ENCODE results near the gene RAD51B.
A peak's percentile ranks its signal among the peaks of the same experiment; 100 is the strongest.

Gene RAD51B

GRCh38 chr14:68627868-68628604 lies 808.5 kb downstream of the RAD51B start:
- H3K4me3 ChIP-seq (ENCODE audit: low read depth, low read length), result peak overlapping the region; percentile 8
- DNase-seq (ENCODE audit: low read depth, low spot score), result no peak
- in situ Hi-C loops (cut with HindIII; ENCODE audit: low sequenced_read_pairs), result no loop called here
- no peak for TF ChIP-seq CTCF (IDR thresholded peaks at IDR 0.05; ENCODE audit: low read depth, low read length)

DNA sequence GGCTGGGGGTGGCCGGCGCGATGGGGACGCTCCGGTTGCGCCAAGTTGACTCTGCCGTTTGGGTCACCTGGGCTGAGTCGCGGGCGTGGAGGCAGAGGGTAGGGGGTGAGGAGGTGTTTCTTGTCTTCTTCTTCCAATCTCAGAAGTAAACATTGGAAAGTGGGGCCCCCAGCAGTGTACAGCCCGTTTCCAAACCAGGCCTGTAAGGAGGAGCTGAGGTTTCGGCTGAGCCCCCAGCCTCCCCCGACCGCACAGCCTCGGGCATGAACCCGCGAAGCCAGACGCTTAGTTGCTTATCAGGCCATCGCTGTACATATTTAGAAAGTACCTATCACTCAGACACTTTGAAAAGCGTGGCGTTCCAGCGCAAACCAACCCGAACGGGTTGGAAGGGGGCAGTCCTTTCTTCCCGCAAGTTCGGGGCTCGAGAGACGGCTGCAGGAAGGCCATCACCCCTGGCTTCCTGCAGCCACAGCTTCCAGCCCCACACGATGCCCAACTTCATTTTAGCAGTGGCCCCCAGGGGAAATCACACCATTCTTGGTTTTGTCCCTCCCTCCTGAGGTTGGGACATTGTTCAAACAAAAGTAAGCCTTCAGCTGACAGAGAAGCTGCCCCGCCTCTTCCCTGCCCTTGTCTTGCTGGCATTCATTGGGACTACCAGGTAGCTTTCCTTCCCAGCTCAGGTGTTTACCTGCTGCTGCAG lies 809.2 kb downstream of the RAD51B start:
- no peak for TF ChIP-seq CTCF (IDR thresholded peaks at IDR 0.05; ENCODE audit: low read depth, low read length)
- no peak overlapping the region for H3K4me3 ChIP-seq (ENCODE audit: low read depth, low read length)
- DNase-seq (ENCODE audit: low read depth, low spot score), result no peak
- in situ Hi-C loops (cut with HindIII; ENCODE audit: low sequenced_read_pairs), result no loop called here

GRCh38 chr14:68630081-68630571 lies 810.5 kb downstream of the RAD51B start:
- no peak for DNase-seq (ENCODE audit: low read depth, low spot score)
- H3K4me3 ChIP-seq (ENCODE audit: low read depth, low read length), result no peak overlapping the region
- no peak for TF ChIP-seq CTCF (IDR thresholded peaks at IDR 0.05; ENCODE audit: low read depth, low read length)
- in situ Hi-C loops (cut with HindIII; ENCODE audit: low sequenced_read_pairs), result no loop called here

- in situ Hi-C loops (cut with HindIII; ENCODE audit: low sequenced_read_pairs), result no loop called here
- no peak for TF ChIP-seq CTCF (IDR thresholded peaks at IDR 0.05; ENCODE audit: low read depth, low read length)
- no peak for DNase-seq (ENCODE audit: low read depth, low spot score)
Observed at GRCh38 chr14:68630611-68631393, 811.2 kb downstream of the RAD51B start.

DNA sequence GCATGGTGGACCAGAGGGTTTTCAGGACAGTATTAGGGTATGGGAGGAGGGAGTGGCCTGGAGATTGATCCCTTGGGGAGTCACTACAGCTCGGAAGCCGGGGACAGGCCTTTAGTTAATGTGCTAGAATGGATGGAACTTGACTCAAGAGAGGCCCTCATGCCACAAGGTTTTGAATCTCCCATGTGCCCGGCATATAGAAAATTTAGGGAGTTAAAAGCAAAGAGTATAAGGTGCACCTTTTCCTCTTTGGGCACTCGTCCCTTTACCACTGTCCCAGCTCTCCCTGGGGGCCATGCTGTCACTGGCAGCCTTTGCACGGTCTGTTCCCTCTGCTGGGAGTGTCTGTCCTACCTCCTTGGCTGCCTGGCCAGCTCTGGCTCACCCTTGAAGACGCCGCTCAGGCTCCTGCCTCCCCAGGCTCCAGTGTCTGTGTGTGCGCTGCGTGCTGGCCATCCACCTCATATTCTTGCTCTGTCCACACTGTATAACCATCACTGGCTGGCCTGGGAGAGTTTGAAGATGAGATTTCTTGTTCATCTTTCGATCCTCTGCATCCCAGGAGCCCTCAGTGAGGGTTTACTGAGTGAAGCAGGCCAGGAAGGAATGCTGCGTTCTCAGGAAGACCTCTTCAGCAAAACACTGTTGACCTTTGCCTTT lies 811.9 kb downstream of the RAD51B start:
- TF ChIP-seq CTCF (IDR thresholded peaks at IDR 0.05; ENCODE audit: low read depth, low read length), result no peak
- H3K4me3 ChIP-seq (ENCODE audit: low read depth, low read length), result no peak overlapping the region
- no peak for DNase-seq (ENCODE audit: low read depth, low spot score)
- in situ Hi-C loops (cut with HindIII; ENCODE audit: low sequenced_read_pairs), result no loop called here

More at GRCh38 chr14:68630611-68631393, 811.2 kb downstream of the RAD51B start:
- H3K4me3 ChIP-seq (ENCODE audit: low read depth, low read length), result no peak overlapping the region
